Measurements from ENCODE around the gene GPRC5C.

GRCh38 chr17:74475189-74475588 is 43.3 kb downstream of the GPRC5C start:
- no peak for TF ChIP-seq CTCF (IDR thresholded peaks at IDR 0.05; ENCODE audit: low read depth, low read length)
- TF ChIP-seq EZH2phosphoT487 (IDR thresholded peaks at IDR 0.05; ENCODE audit: low read depth), result no peak

Measured in OCI-LY3 (cell line).